MM.1S (cell line): ENCODE data around the gene TWF2.

ENCODE experiments used
- DNase-seq: peaks from one replicate; pipeline ENCODE4 v3.0.0-alpha.2; 2015
- H2AFZ ChIP-seq: fragments of 300-600 bp; sonication (generic); 2 replicates; pipeline ENCODE4 v1.6.0; 2016; ENCODE audit warnings: antibody characterized with exemption, low read length
- H3F3A ChIP-seq: fragments of 300-600 bp; sonication (generic); 2 replicates; pipeline ENCODE4 v1.6.1; 2016; ENCODE audit warnings: mild to moderate bottlenecking, antibody characterized with exemption, low read length, moderate library complexity, mixed read lengths; ENCODE audit not compliant: insufficient read depth
- H3K27ac ChIP-seq: fragments of 300-600 bp; sonication (generic); 2 replicates; pipeline ENCODE4 v1.5.1; 2016; ENCODE audit warnings: mild to moderate bottlenecking, low read length
- H3K27me3 ChIP-seq: fragments of 300-600 bp; sonication (generic); replicated peaks from 2 replicates; pipeline ENCODE4 v1.6.0; 2016; ENCODE audit warnings: low read length; ENCODE audit not compliant: insufficient read depth
- H3K36me3 ChIP-seq: fragments of 300-600 bp; sonication (generic); replicated peaks from 2 replicates; pipeline ENCODE4 v1.6.1; 2016; ENCODE audit warnings: mild to moderate bottlenecking, low read length, mixed read lengths; ENCODE audit not compliant: insufficient read depth
- H3K4me1 ChIP-seq: fragments of 300-600 bp; sonication (generic); 2 replicates; pipeline ENCODE4 v1.6.1; 2016; ENCODE audit warnings: low read length, mixed read lengths
- H3K4me2 ChIP-seq: fragments of 300-600 bp; sonication (generic); 2 replicates; pipeline ENCODE4 v1.6.0; 2016; ENCODE audit warnings: low read depth, low read length
- H3K4me3 ChIP-seq: fragments of 300-600 bp; sonication (generic); 2 replicates; pipeline ENCODE4 v1.5.1; 2016; ENCODE audit warnings: low read length, mixed read lengths
- H3K79me2 ChIP-seq: fragments of 300-600 bp; sonication (generic); 2 replicates; pipeline ENCODE4 v1.6.1; 2016; ENCODE audit warnings: mixed run types, low read length, mixed read lengths
- H3K9ac ChIP-seq: fragments of 300-600 bp; sonication (generic); 2 replicates; pipeline ENCODE4 v1.6.1; 2016; ENCODE audit warnings: low read length, mixed read lengths
- H3K9me2 ChIP-seq: fragments of 300-600 bp; sonication (generic); replicated peaks from 2 replicates; pipeline ENCODE4 v1.6.1; 2016; ENCODE audit warnings: mild to moderate bottlenecking, low read length, mixed read lengths; ENCODE audit not compliant: insufficient read depth
- H3K9me3 ChIP-seq: fragments of 300-600 bp; sonication (generic); replicated peaks from 2 replicates; pipeline ENCODE4 v1.6.1; 2016; ENCODE audit warnings: mild to moderate bottlenecking, low read length, mixed read lengths; ENCODE audit not compliant: insufficient read depth
- H4K20me1 ChIP-seq: fragments of 300-600 bp; sonication (generic); 2 replicates; pipeline ENCODE4 v1.6.1; 2016; ENCODE audit warnings: mild to moderate bottlenecking, low read length, moderate library complexity, mixed read lengths; ENCODE audit not compliant: insufficient read depth
- CTCF ChIP-seq: fragments of 300-600 bp; sonication (generic); IDR thresholded peaks from 2 replicates; pipeline ENCODE4 v1.5.1; 2016; ENCODE audit warnings: antibody characterized with exemption, low read length, mixed read lengths
- EZH2 ChIP-seq: fragments of 300-600 bp; sonication (generic); optimal IDR thresholded peaks from 2 replicates; pipeline ENCODE3; 2017; ENCODE audit warnings: low read depth, mild to moderate bottlenecking, antibody characterized with exemption, low read length, mixed read lengths
- EZH2phosphoT487 ChIP-seq: fragments of 300-600 bp; sonication (generic); IDR thresholded peaks from 2 replicates; pipeline ENCODE4 v1.6.1; 2018; ENCODE audit warnings: antibody characterized with exemption, low read length

The TWF2 gene

GRCh38 chr3:52196977-52197376, 42.0 kb downstream of the TWF2 start:
- H2AFZ ChIP-seq = peak overlapping the region; percentile 91
- no peak overlapping the region for H3K9ac ChIP-seq
- no peaks in the 10 kb centered on the region for H3K27me3 ChIP-seq
- H3K36me3 ChIP-seq = no peaks in the 10 kb centered on the region; the same call in 1 of the 2 replicates
- no peak overlapping the region for H3K27ac ChIP-seq
- H3K9me3 ChIP-seq = no peaks in the 10 kb centered on the region
- no peak for DNase-seq
- H3K4me1 ChIP-seq = peaks cover 11% of the 10 kb centered on the region
- no peak for TF ChIP-seq CTCF
- no peak for TF ChIP-seq EZH2phosphoT487
- TF ChIP-seq EZH2 = no peak
- no peak overlapping the region for H3K4me3 ChIP-seq
- no peak overlapping the region for H3K4me2 ChIP-seq
- H4K20me1 ChIP-seq = no peaks in the 10 kb centered on the region
- H3K9me2 ChIP-seq = no peaks in the 10 kb centered on the region
- no peaks in the 10 kb centered on the region for H3F3A ChIP-seq
- peaks cover 16% of the 10 kb centered on the region for H3K79me2 ChIP-seq

DNA sequence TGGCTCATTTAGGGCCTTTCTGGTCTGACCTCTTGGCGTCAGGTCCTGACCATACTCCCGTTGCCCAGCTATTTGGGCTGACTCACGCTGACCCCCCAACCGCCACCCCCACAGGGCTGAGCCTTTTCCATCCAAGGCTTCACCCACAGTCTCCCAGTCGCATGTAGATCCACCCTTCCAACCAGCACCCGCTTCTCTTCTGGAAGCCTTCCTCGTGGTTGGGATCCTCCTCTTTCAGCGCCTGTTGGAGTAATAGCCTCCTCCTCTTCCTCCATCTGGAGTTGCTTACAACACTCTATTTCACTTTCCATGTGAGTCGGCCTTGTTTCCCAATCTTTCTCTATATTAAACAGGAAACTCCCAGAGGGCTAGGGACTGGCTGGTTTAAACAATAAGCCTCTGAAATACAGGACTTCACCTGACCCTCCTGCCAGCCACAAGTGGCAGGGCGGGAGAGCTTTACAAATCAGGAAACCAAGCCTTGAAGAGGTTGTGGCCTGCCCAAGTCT, 43.1 kb downstream of the TWF2 start:
- Histone ChIP-seq H2AFZ (no peak overlapping the region), H3K4me2 (no peak overlapping the region), H3K79me2 (peaks cover 16% of the 10 kb centered on the region), H3K27me3 (no peaks in the 10 kb centered on the region), H3K4me1 (peaks cover 11% of the 10 kb centered on the region), H3K36me3 (no peaks in the 10 kb centered on the region; the same call in 1 of the 2 replicates), H4K20me1 (no peaks in the 10 kb centered on the region), H3K4me3 (no peak overlapping the region), H3F3A (no peaks in the 10 kb centered on the region), H3K9me2 (no peaks in the 10 kb centered on the region), H3K27ac (no peak overlapping the region), H3K9ac (no peak overlapping the region), H3K9me3 (no peaks in the 10 kb centered on the region)
- no peak for TF ChIP-seq CTCF
- TF ChIP-seq EZH2 = no peak
- no peak for TF ChIP-seq EZH2phosphoT487
- no peak for DNase-seq

- Histone ChIP-seq H3K9ac (no peak overlapping the region), H3K36me3 (no peaks in the 10 kb centered on the region; the same call in 1 of the 2 replicates), H3K9me3 (no peaks in the 10 kb centered on the region), H3K27ac (no peak overlapping the region), H4K20me1 (no peaks in the 10 kb centered on the region), H3K4me1 (peaks cover 11% of the 10 kb centered on the region), H3K4me3 (no peak overlapping the region), H3K79me2 (peaks cover 16% of the 10 kb centered on the region), H2AFZ (no peak overlapping the region), H3K4me2 (no peak overlapping the region), H3F3A (no peaks in the 10 kb centered on the region), H3K9me2 (no peaks in the 10 kb centered on the region), H3K27me3 (no peaks in the 10 kb centered on the region)
- DNase-seq = no peak
- TF ChIP-seq EZH2phosphoT487 (no peak), EZH2 (no peak)
These were observed 43.7 kb downstream of the TWF2 start for GRCh38 chr3:52195291-52195597.

DNA sequence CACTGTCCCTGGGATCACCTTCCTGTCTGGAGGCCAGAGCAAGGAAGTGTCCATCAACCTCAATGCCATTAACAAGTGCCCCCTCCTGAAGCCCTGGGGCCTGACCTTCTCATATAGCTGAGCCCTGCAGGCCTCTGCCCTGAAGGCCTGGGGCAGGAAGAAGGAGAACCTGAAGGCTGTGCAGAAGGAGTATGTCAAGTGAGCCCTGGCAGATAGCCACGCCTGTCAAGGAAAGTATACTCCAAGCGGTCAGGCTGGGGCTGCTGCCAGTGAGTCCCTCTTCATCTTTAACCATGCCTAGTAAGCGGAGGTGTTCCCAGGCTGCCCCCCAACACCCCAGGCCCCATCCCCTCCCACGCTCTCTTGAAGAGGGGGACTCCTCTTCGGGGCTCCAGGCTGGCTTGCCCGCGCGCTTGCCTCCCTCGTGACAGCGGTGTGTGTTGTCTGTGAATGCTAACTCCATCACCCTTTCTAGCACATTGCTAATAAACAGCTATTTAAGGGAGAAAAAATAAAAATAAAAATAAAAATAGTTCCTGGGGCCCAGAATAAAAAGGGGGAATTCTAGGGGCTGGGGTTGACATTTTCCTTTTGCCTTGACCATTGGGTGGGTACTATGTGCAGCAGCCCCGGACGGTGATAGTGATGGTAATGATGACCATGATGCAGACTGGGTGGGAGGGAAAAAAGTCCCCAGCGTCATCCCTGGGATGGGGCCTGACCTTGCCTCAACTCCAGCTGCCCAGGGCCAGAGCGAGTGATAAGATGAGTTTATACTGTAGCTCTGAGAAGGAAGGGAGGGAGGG, 44.3 kb downstream of the TWF2 start:
- H2AFZ ChIP-seq = no peak overlapping the region
- no peak overlapping the region for H3K9ac ChIP-seq
- no peak for DNase-seq
- H3K79me2 ChIP-seq = peaks cover 16% of the 10 kb centered on the region
- H3K27me3 ChIP-seq = no peaks in the 10 kb centered on the region
- H3K9me2 ChIP-seq = no peaks in the 10 kb centered on the region
- no peak overlapping the region for H3K4me2 ChIP-seq
- H3K27ac ChIP-seq = no peak overlapping the region
- TF ChIP-seq CTCF (no peak), EZH2 (no peak)
- H3F3A ChIP-seq = no peaks in the 10 kb centered on the region
- H3K4me1 ChIP-seq = peaks cover 11% of the 10 kb centered on the region
- H3K4me3 ChIP-seq = no peak overlapping the region
- H3K9me3 ChIP-seq = no peaks in the 10 kb centered on the region
- no peaks in the 10 kb centered on the region for H4K20me1 ChIP-seq
- H3K36me3 ChIP-seq = no peaks in the 10 kb centered on the region; the same call in 1 of the 2 replicates
